ENCODE data around the gene GCN1.
"Not testable (repeated sequence)": the region's sequence is repeated elsewhere in the genome, so short reads cannot be mapped to it uniquely, and the experiment has no call there.

The GCN1 gene

GRCh38 chr12:120194534-120195395, at the start of gene GCN1:
TSS of gene GCN1 (minus strand) at chr12:120194715. CDS start at chr12:120194697, 18 bp downstream.
- DNase-seq, result peak; percentile 69

GRCh38 chr12:120242971-120243699, 48.6 kb upstream of the GCN1 start:
- no peak for DNase-seq

- DNase-seq, result no peak
Measured at GRCh38 chr12:120242275-120242799, 47.8 kb upstream of the GCN1 start.

- DNase-seq, result no peak
Measured at GRCh38 chr12:120241561-120242274, 47.2 kb upstream of the GCN1 start.

- no peak for DNase-seq
Measured at GRCh38 chr12:120240495-120240833, 45.9 kb upstream of the GCN1 start.

GRCh38 chr12:120239776-120240494, 45.4 kb upstream of the GCN1 start:
- DNase-seq, result no peak

- no peak for DNase-seq
Measured at GRCh38 chr12:120238839-120239445, 44.4 kb upstream of the GCN1 start.

GRCh38 chr12:120238217-120238616, 43.7 kb upstream of the GCN1 start:
- DNase-seq, result no peak

GRCh38 chr12:120237360-120238171, 43.1 kb upstream of the GCN1 start:
- DNase-seq, result no peak

- not testable (repeated sequence) for DNase-seq
Measured at GRCh38 chr12:120236809-120237208, 42.3 kb upstream of the GCN1 start.

GRCh38 chr12:120235369-120236323, 41.1 kb upstream of the GCN1 start:
- peak; percentile 10 for DNase-seq

- DNase-seq, result no peak
Measured at GRCh38 chr12:120234643-120235368, 40.3 kb upstream of the GCN1 start.

- peak; percentile 73 for DNase-seq
Measured at GRCh38 chr12:120231316-120232011, 36.9 kb upstream of the GCN1 start.

- DNase-seq, result no peak
Measured at GRCh38 chr12:120230974-120231315, 36.4 kb upstream of the GCN1 start.

- DNase-seq, result no peak
Measured at GRCh38 chr12:120230326-120230973, 35.9 kb upstream of the GCN1 start.

- no peak for DNase-seq
Measured at GRCh38 chr12:120229487-120230325, 35.2 kb upstream of the GCN1 start.

- no peak for DNase-seq
Measured at GRCh38 chr12:120229071-120229486, 34.6 kb upstream of the GCN1 start.
